Measurements from ENCODE around the gene NCOA4. TPM values are rescaled to one million over a fixed set of nuclear protein-coding genes. Genes with fewer than 3 reads are reported as not detected.
"Not testable (repeated sequence)": the region's sequence is repeated elsewhere in the genome, so short reads cannot be mapped to it uniquely, and the experiment has no call there.

Gene NCOA4
- total RNA-seq, 5 donors from 2014 or later (not counting 1 experiment from before 2014, with no cell fraction given): 60.1 to 86.8 (median 75.3) TPM

DNA sequence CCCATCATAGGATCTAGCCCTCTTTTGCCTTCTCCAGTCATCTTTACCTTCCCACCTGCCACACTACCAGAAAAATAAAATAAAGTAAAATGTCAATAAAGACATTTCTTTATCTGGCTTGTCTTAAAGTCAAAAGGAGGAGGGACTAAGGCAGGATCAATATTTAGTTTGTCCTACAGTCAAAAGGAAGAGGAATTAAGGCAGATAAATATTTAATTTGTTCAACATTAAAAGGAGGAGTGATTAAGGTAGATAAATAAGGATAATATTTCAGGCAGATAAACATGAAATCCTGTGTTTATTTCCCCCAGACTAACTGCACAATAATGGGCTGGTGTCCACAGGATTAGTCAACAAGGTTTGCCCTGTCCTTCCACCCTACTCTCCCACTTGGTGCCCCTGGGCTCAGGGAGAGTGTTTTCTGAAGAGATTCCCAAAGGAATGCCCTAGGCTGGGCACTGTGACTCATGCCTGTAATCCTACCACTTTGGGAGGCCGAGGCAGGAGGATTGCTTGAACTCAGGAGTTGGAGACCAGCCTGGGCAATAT lies 33.9 kb upstream of the NCOA4 start:
- Mint-ChIP-seq H3K27me3 (no peaks in the 10 kb centered on the region), H3K4me3 (no peak overlapping the region), H3K9me3 (no peaks in the 10 kb centered on the region), H3K4me1 (no peaks in the 10 kb centered on the region), H3K27ac (no peak overlapping the region), H3K36me3 (no peaks in the 10 kb centered on the region)
- H3K27ac ChIP-seq (ENCODE audit: low read length): no peak overlapping the region
- WGBS (ENCODE audit: insufficient coverage): no CpG with 5 or more reads among the region's 1 CpG
- no peak for DNase-seq
- no peaks in the 10 kb centered on the region for H3K9me3 ChIP-seq
- H3K36me3 ChIP-seq (ENCODE audit: control insufficient read depth in 2 of 2, extremely low read depth in 1 of 2, insufficient read depth in 1 of 2, low read length in 1 of 2): no peaks in the 10 kb centered on the region
- CTCF ChIA-PET: no interaction called here
- no peaks in the 10 kb centered on the region for H3K4me1 ChIP-seq (ENCODE audit: control insufficient read depth in 1 of 2, extremely low read depth in 1 of 2, insufficient read depth in 2 of 2, low read length in 2 of 2)
- no peak for ATAC-seq (replicated peaks in 1 of 4)
- H3K27me3 ChIP-seq (replicated peaks in 1 of 2; ENCODE audit: control insufficient read depth in 2 of 2, extremely low read depth in 1 of 2, insufficient read depth in 2 of 2, low read length in 1 of 2): no peaks in the 10 kb centered on the region
- POLR2A ChIA-PET: no interaction called here
- no peak overlapping the region for H3K4me3 ChIP-seq (ENCODE audit: control insufficient read depth in 1 of 2, extremely low read depth in 1 of 2, low read length in 1 of 2)

DNA sequence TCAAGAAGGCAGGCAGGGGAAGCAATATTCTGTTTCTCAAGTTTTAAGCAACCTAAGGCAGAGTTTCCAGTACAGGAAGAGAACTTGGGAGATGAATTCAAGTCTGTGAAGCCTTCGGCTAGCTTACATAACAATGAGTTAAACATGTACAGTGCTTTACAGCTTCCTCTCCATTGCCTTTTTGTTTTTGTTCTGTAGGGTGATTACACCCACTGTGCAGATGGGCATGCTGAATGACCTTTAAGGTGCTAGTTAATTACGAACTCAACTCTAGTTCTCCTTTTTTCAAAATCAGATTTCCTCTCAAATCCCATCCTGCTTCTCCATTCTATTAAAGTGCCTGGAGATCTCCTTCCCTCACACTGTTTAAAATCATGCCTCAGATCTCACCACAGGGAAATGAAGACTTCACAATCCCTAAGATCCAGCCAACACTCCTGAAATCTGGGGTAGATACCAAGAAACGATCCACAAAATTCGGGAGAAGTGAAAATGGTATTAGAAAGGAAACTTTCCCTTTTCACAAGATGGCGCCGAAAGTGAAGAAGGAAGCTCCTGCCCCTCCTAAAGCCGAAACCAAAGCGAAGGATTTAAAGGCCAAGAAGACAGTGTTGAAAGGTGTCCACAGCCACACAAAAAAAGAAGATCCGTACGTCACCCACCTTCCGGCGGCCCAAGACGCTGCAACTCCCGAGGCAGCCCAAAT lies 32.5 kb upstream of the NCOA4 start:
- ATAC-seq (replicated peaks in 1 of 4) (no peak), DNase-seq (no peak)
- Mint-ChIP-seq H3K36me3 (no peaks in the 10 kb centered on the region), H3K4me1 (no peaks in the 10 kb centered on the region), H3K4me3 (no peak overlapping the region), H3K9me3 (no peaks in the 10 kb centered on the region), H3K27me3 (no peaks in the 10 kb centered on the region), H3K27ac (no peak overlapping the region)
- no peaks in the 10 kb centered on the region for H3K9me3 ChIP-seq
- 97% methylated on average over 11 of the region's 14 CpGs for WGBS (ENCODE audit: insufficient coverage)
- H3K27me3 ChIP-seq (replicated peaks in 1 of 2; ENCODE audit: control insufficient read depth in 2 of 2, extremely low read depth in 1 of 2, insufficient read depth in 2 of 2, low read length in 1 of 2): no peaks in the 10 kb centered on the region
- H3K4me1 ChIP-seq (ENCODE audit: control insufficient read depth in 1 of 2, extremely low read depth in 1 of 2, insufficient read depth in 2 of 2, low read length in 2 of 2): no peaks in the 10 kb centered on the region
- H3K27ac ChIP-seq (ENCODE audit: low read length): no peak overlapping the region
- ChIA-PET CTCF (no interaction called here), POLR2A (no interaction called here)
- H3K4me3 ChIP-seq (ENCODE audit: control insufficient read depth in 1 of 2, extremely low read depth in 1 of 2, low read length in 1 of 2): no peak overlapping the region
- no peaks in the 10 kb centered on the region for H3K36me3 ChIP-seq (ENCODE audit: control insufficient read depth in 2 of 2, extremely low read depth in 1 of 2, insufficient read depth in 1 of 2, low read length in 1 of 2)

DNA sequence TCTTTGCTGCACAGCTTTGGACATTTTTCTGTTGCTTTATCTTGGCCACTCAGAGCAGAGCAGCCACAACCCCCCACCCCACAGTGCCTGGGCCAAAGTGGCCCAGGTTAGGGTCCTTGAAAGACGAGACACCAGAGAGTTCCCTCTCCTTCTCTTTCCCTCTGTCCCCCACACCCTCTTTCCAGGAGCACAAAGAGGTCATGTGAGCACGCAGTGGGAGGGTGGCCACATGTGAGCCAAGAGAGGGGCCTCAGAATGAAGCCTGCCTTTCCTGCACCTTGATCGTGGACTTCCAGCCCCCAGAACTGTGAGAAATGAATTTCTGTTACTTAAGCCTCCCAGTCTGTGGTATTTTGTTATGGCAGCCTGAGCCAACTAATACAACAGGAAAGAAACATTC lies 30.3 kb upstream of the NCOA4 start:
- ChIA-PET CTCF (no interaction called here), POLR2A (no interaction called here)
- H3K27me3 ChIP-seq (replicated peaks in 1 of 2; ENCODE audit: control insufficient read depth in 2 of 2, extremely low read depth in 1 of 2, insufficient read depth in 2 of 2, low read length in 1 of 2): no peaks in the 10 kb centered on the region
- H3K4me1 ChIP-seq (ENCODE audit: control insufficient read depth in 1 of 2, extremely low read depth in 1 of 2, insufficient read depth in 2 of 2, low read length in 2 of 2): no peaks in the 10 kb centered on the region
- no peak overlapping the region for H3K4me3 ChIP-seq (ENCODE audit: control insufficient read depth in 1 of 2, extremely low read depth in 1 of 2, low read length in 1 of 2)
- no peak overlapping the region for H3K27ac ChIP-seq (ENCODE audit: low read length)
- DNase-seq (no peak), ATAC-seq (replicated peaks in 1 of 4) (no peak)
- Mint-ChIP-seq H3K9me3 (peaks cover 4 to 7% (median 6%) of the 10 kb centered on the region in 3 donors), H3K27me3 (no peaks in the 10 kb centered on the region), H3K36me3 (peaks cover 3% of the 10 kb centered on the region), H3K27ac (no peak overlapping the region), H3K4me3 (no peak overlapping the region), H3K4me1 (no peaks in the 10 kb centered on the region)
- no peaks in the 10 kb centered on the region for H3K9me3 ChIP-seq
- no CpG with 5 or more reads among the region's 3 CpGs for WGBS (ENCODE audit: insufficient coverage)
- no peaks in the 10 kb centered on the region for H3K36me3 ChIP-seq (ENCODE audit: control insufficient read depth in 2 of 2, extremely low read depth in 1 of 2, insufficient read depth in 1 of 2, low read length in 1 of 2)

DNA sequence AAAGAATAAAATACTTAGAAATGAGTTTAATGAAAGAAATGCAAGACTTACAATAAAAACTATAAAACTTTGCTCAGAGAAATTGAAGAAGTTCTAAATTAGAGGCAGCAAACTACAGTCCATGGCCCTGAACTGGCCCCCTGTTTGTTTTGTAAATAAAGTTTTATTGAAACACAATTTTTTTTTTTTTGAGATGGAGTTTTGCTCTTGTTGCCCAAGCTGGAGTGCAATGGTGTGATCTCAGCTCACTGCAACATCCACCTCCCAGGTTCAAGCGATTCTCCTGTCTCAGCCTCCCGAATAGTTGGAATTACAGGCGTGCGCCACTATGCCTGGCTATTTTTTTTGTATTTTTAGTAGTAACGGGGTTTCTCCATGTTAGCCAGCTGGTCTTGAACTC lies 27.5 kb upstream of the NCOA4 start:
- H3K27ac Mint-ChIP-seq; H3K27ac ChIP-seq (ENCODE audit: low read length); H3K9me3 ChIP-seq; H3K4me1 ChIP-seq (ENCODE audit: control insufficient read depth in 1 of 2, extremely low read depth in 1 of 2, insufficient read depth in 2 of 2, low read length in 2 of 2); H3K4me3 ChIP-seq (ENCODE audit: control insufficient read depth in 1 of 2, extremely low read depth in 1 of 2, low read length in 1 of 2); POLR2A ChIA-PET; ATAC-seq (replicated peaks in 1 of 4); H3K27me3 Mint-ChIP-seq; H3K36me3 ChIP-seq (ENCODE audit: control insufficient read depth in 2 of 2, extremely low read depth in 1 of 2, insufficient read depth in 1 of 2, low read length in 1 of 2); H3K27me3 ChIP-seq (replicated peaks in 1 of 2; ENCODE audit: control insufficient read depth in 2 of 2, extremely low read depth in 1 of 2, insufficient read depth in 2 of 2, low read length in 1 of 2); H3K36me3 Mint-ChIP-seq; H3K4me1 Mint-ChIP-seq; DNase-seq; CTCF ChIA-PET; H3K9me3 Mint-ChIP-seq; H3K4me3 Mint-ChIP-seq: not testable (repeated sequence)
- WGBS (ENCODE audit: insufficient coverage): no CpG with 5 or more reads among the region's 5 CpGs

DNA sequence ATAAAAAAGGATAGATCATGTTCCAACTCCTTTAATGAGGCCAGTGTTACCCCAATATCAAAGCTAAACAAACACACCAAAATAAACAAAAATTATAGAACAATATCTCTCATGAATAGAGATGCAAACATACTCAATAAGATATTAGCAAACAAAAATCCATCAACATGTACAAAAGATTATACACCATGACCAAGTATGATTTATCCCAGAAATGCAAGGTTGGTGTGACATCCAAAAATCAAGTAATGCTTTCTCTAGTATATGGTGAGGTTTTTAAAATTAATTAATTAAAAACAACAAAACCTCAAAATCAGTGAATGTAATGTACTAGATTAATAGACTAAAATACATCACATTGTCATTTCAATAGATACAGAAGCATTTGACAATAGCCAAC lies 26.6 kb upstream of the NCOA4 start:
- Mint-ChIP-seq H3K4me1 (peaks cover 0 to 7% (median 0%) of the 10 kb centered on the region in 3 donors), H3K9me3 (peaks cover 4 to 7% (median 6%) of the 10 kb centered on the region in 3 donors), H3K27ac (no peak overlapping the region), H3K36me3 (peaks cover 3% of the 10 kb centered on the region), H3K4me3 (no peak overlapping the region), H3K27me3 (no peaks in the 10 kb centered on the region)
- ChIA-PET POLR2A (no interaction called here), CTCF (no interaction called here)
- H3K27me3 ChIP-seq (replicated peaks in 1 of 2; ENCODE audit: control insufficient read depth in 2 of 2, extremely low read depth in 1 of 2, insufficient read depth in 2 of 2, low read length in 1 of 2): peaks cover 0 to 2% of the 10 kb centered on the region in 2 experiments
- no peak for DNase-seq
- ATAC-seq (replicated peaks in 1 of 4): no peak
- H3K36me3 ChIP-seq (ENCODE audit: control insufficient read depth in 2 of 2, extremely low read depth in 1 of 2, insufficient read depth in 1 of 2, low read length in 1 of 2): no peaks in the 10 kb centered on the region
- H3K4me1 ChIP-seq (ENCODE audit: control insufficient read depth in 1 of 2, extremely low read depth in 1 of 2, insufficient read depth in 2 of 2, low read length in 2 of 2): peaks cover 0 to 4% of the 10 kb centered on the region in 2 experiments
- H3K4me3 ChIP-seq (ENCODE audit: control insufficient read depth in 1 of 2, extremely low read depth in 1 of 2, low read length in 1 of 2): no peak overlapping the region
- no peak overlapping the region for H3K27ac ChIP-seq (ENCODE audit: low read length)
- no peaks in the 10 kb centered on the region for H3K9me3 ChIP-seq

DNA sequence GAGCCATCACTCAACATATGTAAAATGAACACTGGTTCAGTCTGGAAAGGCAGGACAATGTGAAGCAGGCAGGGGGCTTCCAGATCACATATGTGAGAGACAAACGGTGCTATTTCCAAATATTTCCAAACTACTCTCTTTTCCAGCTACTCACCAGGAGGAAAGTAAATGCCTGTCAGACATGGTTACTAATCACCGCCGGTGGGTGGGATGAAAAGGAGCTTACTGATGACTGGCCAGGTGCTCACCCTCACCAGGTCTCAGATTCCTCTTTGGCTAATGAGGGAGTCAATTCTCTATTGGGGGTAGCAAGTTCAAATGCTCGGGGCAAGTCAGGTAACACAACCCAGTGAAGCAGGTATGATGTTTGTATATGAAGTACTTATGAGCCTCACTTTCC lies 25.3 kb upstream of the NCOA4 start:
- WGBS (ENCODE audit: insufficient coverage): no CpG with 5 or more reads among the region's 4 CpGs
- Histone ChIP-seq H3K4me3 (ENCODE audit: control insufficient read depth in 1 of 2, extremely low read depth in 1 of 2, low read length in 1 of 2) (no peak overlapping the region), H3K4me1 (ENCODE audit: control insufficient read depth in 1 of 2, extremely low read depth in 1 of 2, insufficient read depth in 2 of 2, low read length in 2 of 2) (peaks cover 0 to 4% of the 10 kb centered on the region in 2 experiments), H3K9me3 (no peaks in the 10 kb centered on the region), H3K36me3 (ENCODE audit: control insufficient read depth in 2 of 2, extremely low read depth in 1 of 2, insufficient read depth in 1 of 2, low read length in 1 of 2) (no peaks in the 10 kb centered on the region), H3K27ac (ENCODE audit: low read length) (no peak overlapping the region), H3K27me3 (replicated peaks in 1 of 2; ENCODE audit: control insufficient read depth in 2 of 2, extremely low read depth in 1 of 2, insufficient read depth in 2 of 2, low read length in 1 of 2) (peaks cover 0 to 2% of the 10 kb centered on the region in 2 experiments)
- Mint-ChIP-seq H3K27ac (no peak overlapping the region), H3K4me1 (peaks cover 0 to 7% (median 0%) of the 10 kb centered on the region in 3 donors), H3K4me3 (no peak overlapping the region), H3K27me3 (peaks cover 0 to 3% of the 10 kb centered on the region in 2 donors), H3K9me3 (peaks cover 4 to 7% (median 6%) of the 10 kb centered on the region in 3 donors), H3K36me3 (peaks cover 3% of the 10 kb centered on the region)
- ATAC-seq (replicated peaks in 1 of 4) (no peak), DNase-seq (no peak)
- ChIA-PET POLR2A (no interaction called here), CTCF (no interaction called here)
